ENCODE measurements around the gene FGFRL1. TPM values are rescaled to one million over a fixed set of nuclear protein-coding genes. Genes with fewer than 3 reads are reported as not detected.
"Not testable (repeated sequence)": the region's sequence is repeated elsewhere in the genome, so short reads cannot be mapped to it uniquely, and the experiment has no call there.

The FGFRL1 gene
- total RNA-seq, 1 donor from 2014 or later, result 2.3 TPM

DNA sequence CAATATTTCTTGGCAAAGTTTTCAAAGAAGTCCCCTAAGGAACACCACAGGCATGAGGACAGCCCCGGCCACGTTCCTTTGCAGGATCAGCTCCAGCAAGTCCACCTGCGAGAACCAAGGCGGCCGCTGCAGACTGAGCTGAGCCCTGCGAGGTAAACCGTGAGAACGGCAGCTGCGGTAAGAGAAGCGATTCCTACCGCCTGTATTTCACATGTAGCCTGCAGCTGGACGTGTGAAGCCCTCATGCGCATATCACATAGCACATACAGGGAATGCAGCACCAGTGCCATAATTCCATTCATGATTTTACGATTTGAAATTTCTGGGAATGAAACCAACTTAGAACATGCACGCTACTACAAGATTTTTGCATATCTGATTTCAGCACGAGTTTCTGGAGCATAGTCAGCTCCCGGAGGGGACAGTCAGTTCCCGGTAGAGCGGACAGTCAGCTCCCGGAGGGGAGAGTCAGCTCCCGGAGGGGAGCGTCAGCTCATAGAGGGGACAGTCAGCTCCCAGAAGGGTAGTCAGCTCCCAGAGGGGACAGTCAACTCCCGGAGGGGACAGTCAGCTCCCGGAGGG, 41.7 kb downstream of the FGFRL1 start:
- DNase-seq, result no peak

DNA sequence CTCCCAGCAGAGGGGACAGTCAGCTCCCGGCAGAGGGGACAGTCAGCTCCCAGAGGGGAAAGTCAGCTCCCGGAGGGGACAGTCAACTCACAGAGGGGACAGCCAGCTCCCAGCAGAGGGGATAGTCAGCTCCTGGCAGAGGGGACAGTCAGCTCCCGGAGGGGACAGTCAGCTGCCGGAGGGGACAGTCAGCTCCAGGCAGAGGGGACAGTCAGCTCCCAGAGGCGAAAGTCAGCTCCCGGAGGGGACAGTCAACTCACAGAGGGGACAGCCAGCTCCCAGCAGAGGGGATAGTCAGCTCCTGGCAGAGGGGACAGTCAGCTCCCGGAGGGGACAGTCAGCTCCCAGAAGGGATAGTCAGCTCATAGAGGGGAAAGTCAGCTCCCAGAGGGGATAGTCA, 42.5 kb downstream of the FGFRL1 start:
- not testable (repeated sequence) for DNase-seq

DNA sequence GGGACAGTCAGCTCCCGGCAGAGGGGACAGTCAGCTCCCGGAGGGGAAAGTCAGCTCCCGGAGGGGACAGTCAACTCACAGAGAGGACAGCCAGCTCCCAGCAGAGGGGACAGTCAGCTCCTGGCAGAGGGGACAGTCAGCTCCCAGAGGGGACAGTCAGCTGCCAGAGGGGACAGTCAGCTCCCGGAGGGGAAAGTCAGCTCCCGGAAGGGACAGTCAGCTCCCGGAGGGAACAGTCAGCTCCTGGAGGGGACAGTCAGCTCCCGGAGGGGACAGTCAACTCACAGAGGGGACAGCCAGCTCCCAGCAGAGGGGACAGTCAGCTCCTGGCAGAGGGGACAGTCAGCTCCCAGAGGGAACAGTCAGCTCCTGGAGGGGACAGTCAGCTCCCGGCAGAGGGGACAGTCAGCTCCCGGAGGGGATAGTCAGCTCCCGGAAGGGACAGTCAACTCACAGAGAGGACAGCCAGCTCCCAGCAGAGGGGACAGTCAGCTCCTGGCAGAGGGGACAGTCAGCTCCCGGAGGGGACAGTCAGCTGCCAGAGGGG, 43.3 kb downstream of the FGFRL1 start:
- DNase-seq, result not testable (repeated sequence)

DNA sequence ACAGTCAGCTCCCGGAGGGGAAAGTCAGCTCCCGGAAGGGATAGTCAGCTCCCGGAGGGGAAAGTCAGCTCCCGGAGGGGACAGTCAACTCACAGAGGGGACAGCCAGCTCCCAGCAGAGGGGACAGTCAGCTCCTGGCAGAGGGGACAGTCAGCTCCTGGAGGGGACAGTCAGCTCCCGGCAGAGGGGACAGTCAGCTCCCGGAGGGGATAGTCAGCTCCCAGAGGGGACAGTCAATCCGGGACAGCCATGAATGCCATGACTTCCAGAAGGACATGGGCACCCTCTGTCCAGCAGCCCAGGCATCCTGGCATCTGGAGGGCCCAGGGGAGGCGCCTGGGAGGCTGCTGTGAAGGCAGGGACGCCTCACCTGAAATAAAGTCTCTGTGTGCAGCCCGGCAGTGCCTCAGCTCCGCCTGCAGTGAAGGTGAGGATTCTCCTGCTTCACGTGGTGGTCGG, 43.8 kb downstream of the FGFRL1 start:
- DNase-seq, result not testable (repeated sequence)

DNA sequence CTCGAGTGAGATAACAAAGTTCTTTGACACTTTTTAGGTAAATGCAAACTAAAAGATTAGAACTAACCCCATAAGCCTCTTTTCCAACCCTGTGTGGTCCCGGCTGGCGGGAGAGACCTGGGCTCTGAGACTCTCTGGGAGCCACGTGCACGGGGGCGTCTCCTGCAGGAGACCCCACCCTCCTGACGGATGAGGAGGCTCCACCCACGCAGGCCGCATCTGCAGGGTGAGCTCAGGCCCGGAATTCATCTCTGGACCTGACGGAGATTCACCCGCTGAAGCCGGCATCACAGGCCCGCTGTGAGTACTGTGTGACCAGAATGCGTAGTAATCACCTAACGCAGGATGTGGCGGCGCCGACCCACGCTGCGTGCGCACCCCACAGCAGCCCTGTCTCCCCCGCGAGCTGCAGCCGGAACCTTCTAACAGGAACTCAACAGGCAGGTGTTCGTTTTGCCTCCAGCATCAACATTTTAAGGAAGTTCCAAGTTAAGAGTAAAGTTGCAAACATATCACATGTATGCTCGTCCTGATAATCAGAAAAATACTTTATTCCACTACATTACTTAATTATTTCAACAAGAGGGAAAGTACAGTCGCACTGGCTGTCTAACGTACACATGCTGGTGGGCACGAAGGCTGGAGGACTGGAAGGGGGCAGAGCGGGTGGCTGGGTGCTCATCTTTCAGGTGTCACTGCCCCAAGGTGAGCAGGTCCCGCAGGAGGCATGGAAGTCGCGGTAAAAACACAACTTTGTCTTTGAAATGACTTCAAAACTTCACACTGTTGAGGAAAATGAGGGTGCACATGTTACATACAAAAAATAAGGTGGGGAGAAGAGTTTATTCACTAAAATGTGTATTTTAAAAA, 44.5 kb downstream of the FGFRL1 start:
- DNase-seq, result no peak

DNA sequence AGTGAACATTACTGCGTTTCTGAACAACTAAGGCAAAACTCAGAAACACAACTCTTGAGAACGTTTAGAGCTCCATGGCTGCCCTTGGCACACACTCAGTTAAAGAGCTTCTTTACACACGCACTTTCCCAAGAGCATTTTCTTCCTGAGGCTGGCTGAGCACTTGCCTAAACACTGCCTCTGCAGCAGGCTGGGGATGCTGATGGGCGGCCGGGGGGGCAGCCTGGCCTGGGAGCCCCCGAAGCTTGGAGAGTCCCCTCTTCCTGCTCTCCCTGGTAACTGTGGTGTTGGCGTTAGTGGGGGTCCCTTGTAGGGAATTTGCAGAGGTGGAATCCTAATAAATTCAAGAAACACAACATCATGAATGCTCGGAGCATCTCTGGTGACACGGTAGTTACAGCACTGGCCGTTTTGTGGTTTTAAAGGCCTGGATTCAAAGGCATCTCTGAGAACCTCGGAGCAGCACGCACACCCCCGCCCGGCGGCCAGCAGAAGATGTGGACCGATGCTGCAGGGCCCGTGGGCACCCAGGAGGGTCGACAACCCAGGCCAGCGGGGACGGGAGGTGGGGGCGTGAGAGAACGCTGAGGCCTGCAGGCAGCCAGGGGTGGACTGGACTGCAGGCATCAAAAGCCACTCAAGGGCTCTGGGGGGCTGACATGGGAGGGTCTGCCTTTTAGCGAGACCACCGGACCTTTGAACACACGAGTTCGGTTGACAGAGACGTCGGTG, 45.4 kb downstream of the FGFRL1 start:
- DNase-seq, result no peak

DNA sequence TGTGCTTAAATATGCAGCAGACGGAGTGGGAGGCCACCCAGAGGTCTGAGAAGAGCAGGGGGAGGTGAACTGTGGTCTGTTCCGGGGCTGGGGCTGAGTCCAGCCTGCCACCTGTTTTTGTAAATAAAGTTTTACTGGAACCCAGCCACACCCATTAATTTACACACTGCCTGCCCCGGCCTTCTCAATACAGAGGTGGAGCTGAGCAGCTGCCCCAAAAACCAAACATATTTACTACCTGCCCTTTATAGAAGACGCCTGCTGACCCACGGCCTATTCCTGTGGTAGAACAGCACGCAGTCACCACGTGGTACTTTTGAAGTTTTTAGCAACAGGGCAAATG, 45.9 kb downstream of the FGFRL1 start:
- no peak for DNase-seq

DNA sequence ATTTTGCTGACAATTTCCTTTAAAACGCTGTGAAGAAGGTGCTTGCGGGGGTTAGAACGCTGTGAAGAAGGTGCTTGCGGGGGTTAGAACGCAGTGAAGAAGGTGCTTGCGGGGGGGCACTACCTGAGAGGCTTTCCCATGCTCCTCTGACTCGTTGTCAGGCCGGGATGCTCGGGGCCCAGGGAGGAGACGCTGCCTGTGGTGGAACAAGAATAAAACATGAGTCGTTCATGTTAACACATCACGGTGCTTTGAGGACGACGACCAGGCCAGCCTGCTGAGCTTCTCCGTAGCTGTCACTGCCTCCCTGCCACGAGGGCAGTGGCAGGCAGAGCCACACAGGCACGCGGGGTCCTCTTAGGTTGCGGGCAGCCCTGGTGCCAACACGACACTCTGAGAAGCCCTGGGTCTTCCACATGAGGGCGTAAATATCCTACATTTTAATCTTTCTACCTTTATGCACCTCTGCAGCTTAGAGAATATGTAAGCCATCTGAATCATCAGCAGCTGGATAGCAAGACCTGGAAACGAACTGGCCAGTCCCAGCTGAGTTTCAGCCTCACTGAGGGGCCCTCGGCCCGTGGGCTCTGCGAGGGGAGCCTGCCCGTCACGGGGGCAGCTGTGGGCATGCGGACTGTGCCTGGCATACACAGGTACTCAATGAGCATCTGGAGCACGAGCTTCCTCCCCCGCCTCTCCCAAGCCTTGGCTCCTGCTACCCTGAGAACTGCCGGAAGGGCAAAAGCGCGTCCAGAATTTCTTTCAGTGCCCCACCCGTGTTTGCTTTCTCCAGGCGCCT, 47.0 kb downstream of the FGFRL1 start:
- DNase-seq, result no peak

DNA sequence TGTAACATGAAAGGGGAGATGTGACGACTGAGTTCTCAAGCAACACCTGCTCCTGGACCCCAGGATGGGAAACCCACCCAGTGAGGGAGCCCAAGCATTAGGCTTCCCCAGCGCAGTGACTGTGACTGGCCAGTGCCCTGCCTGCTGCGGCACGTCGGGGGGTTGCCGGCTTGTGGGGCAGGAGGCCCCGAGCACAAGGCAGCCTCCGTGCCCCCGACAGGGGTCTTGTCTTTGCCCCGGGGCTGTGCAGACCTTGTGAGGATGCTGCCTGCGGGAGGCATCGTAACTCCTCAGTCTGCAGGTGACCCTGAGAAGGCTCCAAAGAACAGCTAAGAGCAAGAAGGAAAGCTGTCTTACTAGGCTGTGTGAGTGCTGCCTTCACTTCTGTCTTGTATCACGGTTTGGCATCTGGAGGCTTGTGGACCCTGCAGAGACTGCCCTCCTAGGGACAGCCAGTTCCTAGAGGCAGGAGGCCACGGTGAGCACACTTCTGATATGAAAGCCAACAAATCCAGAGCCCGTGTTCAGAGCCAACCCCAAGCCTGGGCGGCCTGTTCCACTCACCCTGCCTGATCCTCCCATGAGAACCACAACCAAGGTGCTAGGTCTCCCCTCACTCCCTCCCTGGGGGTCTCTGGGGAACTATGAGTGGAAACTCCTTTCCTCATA, 47.7 kb downstream of the FGFRL1 start:
- no peak for DNase-seq

DNA sequence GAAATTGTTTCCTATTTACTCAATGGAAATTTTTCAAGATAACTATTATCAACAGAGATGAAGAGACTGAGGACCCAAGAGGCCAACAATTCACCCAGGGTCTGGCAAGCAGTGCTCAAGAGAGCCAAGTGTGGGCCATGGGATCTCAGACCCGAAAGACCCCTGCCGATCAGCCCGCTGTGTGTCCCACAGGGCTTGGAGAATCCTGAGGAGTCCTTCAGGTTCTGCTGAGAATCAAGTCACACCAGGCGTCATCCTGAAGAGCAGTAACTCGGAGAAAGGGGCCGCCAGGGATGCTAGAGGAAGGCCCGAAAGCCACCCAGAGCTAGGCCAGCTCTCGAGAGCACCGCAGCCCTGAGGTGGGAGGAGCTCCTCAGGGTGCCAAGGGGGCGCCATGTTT, 48.7 kb downstream of the FGFRL1 start:
- no peak for DNase-seq

DNA sequence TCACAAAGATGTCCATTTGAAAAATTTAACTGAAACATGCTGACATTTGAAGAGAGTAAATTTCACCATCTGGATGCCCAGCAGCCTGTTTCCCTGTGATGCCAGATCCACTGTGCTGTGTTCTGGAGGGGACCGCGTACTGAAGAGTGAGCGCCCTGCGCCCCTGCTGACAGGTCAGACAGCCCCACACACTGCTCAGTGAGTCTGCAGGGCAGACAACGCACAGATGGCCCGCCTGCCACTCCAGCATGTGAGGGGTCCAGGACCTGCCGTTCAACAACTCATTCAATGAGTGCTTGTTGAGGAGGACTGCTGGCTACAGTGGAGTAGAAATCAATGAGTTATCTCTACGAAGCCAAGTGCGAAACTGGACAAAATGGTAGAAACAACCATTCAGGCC, 49.2 kb downstream of the FGFRL1 start:
- DNase-seq, result no peak

DNA sequence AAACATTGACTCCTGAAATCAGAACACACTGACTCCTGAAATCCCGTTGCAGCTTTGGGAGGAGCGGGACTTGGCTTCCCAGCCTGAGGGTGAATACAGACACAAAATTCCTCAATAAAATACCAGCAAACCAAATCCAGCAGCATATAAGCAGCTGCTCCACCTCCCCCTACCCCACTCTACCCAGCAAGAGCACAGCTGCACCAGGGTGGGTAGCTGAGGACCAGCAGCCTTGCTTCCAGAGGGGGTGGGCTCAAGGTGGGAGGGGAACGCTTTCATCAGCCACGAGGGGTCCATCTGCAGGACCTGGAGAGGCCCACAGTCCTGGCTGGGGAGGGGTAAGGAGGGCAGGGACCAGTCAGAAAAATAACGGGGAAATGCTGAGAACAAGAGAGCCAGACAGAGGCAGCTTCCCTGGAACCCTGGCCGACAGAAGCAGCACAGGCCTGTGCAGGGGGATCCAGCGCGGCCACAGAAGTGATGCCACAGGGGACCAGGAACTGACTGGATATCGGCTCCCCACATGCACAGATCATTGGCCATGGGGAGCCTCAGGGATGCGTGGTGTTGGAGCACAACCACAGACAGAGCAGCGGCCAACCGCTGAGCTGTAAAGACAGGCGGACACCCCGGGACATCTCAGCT, 49.8 kb downstream of the FGFRL1 start:
- no peak for DNase-seq

DNA sequence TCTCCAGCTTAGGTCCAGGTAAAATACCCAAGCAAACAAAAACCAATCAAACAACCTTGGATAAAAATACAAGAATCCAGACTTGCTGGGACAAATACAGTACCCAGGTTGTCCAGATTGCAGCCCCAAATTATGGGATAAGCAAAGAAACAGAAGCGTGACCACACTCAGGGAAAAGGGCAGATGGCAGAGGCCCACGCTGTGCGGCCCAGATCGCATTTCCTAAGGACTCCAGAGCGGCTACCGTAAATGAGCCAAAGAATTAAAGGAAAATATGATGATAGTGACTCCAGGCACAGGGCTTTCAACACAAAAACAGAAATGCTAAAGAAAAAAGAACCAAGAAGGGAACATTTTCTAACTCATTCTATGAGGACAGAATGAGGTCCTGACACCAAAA, 50.3 kb downstream of the FGFRL1 start:
- no peak for DNase-seq

DNA sequence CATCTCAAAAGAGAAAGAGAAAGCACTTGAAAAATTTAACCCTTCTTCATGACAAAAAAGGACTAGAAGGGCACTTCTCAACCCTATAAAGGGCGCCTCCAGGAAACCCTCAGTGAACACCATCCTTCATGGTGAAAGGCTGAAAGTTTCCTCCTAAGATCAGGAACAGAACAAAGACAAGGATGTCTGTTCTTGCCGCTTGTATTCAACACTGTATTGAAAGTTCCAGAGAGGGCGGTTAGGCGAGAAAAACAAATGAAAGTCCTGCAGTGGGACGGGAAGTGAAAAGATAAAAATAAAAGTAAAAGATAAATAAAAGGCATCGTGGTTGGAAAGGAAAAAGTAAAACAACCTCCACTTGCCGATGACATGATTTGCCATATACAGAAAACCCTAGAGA, 51.0 kb downstream of the FGFRL1 start:
- no peak for DNase-seq

DNA sequence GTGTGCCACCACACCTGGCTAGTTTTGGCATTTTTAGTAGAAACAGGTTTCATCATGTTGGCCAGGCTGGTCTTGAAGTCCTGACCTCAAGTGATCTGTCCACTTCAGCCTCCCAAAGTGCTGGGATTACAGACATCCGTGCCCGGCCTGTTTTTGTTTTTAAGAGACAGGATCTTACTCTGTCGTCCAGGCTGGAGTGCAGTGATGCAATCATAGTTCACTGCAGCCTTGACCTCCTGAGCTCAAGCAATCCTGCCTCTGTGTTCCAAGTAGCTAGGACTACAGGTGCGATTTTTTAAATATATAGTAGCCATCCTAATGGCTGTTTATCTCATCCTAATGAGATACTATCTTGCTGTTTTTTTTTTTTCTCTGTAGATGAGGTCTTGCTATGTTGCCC, 54.3 kb downstream of the FGFRL1 start:
- DNase-seq, result no peak

DNA sequence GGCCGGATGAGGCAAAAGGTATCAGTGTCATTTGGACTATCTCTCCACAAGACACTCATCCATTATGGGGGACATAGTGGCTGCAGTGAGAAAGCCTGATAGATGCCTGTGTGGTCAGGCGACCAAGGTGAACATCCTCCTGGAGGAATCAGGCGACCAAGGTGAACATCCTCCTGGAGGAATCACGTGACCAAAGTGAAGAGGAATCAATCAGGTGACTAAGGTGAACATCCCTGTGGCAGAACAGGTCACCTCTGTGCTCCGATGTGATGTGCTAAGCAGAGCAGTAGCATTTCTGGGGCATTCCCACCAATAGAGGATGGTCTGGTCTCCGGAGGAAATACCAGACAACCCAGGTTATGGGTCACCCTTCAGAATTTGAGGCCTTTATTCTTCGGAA, 58.0 kb downstream of the FGFRL1 start:
- DNase-seq, result no peak

DNA sequence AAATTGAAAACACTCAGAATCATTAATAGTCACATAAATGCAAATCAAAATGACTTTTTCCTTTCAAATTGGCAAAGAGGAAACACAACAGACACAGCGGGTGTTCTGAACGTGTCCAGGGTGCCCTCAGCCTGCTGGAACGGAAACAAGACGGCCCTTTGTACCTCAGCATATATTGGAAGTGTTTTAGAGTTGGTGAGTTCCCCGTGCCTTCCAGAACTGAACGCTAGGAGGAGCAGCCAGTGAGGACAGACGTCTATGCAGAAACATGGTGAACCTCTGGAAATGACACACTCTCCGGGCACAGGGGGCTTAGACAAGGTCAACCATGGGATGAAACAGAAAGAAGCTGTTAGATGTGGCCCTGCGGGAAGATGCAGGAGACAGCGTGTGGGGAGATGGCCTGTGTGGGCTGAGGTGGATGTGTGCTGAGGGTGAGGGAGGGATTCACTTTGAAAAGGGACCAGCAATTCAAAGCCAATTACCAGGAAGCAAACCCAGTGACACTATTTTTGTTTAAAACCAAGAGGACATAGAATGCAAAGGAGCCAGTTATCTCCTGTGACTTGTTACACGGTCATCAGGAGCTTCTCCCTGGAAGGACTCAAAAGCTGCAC, 61.5 kb downstream of the FGFRL1 start:
- DNase-seq, result no peak

DNA sequence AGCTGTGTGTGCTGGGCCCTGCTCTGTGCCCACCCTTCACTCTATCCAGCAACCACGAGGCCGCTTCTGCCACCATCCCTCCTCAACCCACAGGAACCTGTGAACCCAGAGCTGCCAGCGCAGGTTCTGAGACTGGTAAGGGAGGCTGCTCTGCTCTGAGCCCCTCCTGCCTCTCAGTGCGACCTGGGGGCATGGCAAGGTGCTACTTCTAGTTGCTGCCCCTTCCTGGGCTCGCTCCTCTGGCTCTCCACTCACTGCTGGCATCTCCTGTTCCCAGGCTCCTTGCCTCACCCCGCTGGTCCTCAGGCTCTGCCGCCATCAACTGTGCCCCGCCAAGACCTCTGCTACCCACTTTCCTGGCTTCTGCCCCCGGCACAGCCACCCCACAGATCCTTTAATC, 62.7 kb downstream of the FGFRL1 start:
- DNase-seq, result no peak

DNA sequence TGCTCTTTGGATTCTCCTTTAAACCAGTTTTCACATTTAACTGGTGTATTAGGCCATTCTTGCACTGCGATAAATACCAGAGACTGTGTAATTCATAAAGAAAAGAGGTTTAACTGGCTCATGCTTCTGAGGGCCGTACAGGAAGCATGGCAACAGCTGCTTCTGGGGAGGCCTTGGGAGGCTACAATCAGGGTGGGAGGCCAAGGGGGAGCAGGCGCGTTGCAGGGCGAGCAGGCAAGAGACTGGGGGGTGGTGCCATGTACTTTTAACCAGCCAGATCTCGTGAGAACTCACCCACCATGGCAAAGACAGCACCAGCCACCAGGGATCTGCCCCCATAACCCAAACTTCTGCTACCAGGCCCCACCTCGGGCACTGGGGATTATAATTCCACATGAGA, 63.8 kb downstream of the FGFRL1 start:
- DNase-seq, result no peak

DNA sequence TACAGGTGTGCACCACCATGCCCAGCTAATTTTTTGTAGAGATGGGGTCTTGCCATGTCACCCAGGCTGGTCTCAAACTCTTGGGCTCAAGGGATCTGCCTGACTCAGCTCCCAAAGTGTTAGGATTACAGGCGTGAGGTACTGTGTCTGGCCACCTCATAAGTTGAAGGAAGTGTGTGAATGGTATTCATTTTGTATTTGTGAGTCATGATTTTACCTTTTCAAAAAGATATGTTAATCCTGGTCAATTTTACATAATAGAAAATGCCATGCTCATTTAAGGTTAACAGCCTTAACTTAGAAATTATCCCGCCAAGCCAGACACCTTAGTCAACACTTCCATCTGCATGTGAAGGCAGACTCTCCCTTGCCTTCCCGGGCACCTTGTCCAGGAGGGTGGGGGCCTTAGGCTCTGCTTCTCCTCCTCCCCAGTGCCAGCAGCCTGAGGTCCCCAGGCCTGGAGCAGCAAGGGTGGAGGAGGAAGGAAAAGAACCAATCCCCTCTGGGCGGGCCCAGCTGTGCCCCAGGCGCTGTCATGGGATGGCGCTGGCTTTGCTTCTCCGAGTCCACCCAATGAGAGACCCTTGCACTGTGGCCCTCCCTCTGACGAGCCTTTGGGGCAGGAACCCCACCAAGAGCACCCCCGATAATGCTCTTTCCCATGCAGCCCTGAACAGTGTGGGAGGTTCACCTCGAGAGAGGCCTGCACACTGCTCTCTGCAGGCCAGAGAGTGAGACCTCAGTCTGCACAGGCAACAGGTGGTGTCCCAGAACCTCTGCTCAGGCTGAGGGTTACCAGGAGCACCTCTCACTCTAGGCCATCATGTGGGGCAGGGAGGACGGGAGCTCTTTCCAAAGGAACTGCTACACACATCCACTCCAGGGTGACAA, 64.6 kb downstream of the FGFRL1 start:
- DNase-seq, result no peak
